Stimulated activated CD4-positive, alpha-beta T cell treated with anti-CD3 and anti-CD28 coated beads, TNF-alpha, amount 100 ng/mL, for 24 hours (primary cell): ENCODE data around the gene HACL1.
A peak's percentile ranks its signal among the peaks of the same experiment; 100 is the strongest.
"Not testable (repeated sequence)": the region's sequence is repeated elsewhere in the genome, so short reads cannot be mapped to it uniquely, and the experiment has no call there.

Source experiments
- DNase-seq, 3 experiments: peaks; one replicate each; pipeline ENCODE4 v3.0.0-alpha.2; 2020; ENCODE audit warnings: low read depth in 3 of 3

The HACL1 gene

GRCh38 chr3:15629860-15630597, 28.7 kb upstream of the HACL1 start:
- peak in 2 of 3 experiments; percentile 38 to 54 for DNase-seq

- DNase-seq = no peak
Measured at GRCh38 chr3:15628967-15629366, 27.6 kb upstream of the HACL1 start.

GRCh38 chr3:15623535-15624440, 22.4 kb upstream of the HACL1 start:
- DNase-seq = no peak

GRCh38 chr3:15619659-15620464, 18.5 kb upstream of the HACL1 start:
- DNase-seq = not testable (repeated sequence)

GRCh38 chr3:15616053-15616452, 14.7 kb upstream of the HACL1 start:
- DNase-seq = no peak

DNA sequence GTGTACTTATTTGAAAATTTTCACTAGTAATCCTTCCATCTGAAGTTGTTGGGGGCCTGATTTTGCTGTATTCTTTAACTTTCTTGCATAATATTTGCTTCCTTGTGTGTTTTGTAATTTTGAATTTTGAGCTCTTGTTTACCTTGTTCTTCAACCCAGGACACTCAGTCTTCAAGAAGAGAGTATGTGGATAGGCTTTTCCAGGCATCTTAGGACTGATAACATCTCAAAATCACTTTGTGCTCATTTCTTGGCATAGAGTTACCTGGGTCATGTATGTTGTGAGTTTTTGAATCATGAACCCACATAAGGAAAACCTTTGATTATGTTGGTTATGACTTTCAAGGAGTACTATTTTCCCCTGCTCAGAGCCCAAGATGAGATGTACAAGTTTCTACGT, 13.6 kb upstream of the HACL1 start:
- DNase-seq = no peak

DNA sequence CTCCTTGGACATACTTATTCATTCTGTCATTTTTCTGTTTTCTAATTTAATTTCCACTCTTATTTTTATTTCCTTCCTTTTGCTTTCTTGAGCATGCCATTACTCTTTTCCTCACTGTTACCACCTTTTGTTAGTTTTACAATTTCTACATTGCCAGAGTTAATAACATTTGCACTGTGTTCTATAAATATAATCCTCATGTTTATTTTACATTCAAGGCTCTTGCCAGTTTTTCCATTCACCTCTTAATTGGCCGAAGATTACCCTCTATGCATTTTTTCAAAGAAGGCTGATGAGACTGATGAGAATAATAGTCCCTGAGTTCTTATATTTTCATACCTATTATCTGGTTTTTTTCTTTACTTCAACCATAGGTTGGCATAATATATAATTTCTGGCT, 10.6 kb upstream of the HACL1 start:
- no peak for DNase-seq

GRCh38 chr3:15611018-15611417, 9.6 kb upstream of the HACL1 start:
- no peak for DNase-seq

- no peak for DNase-seq
Measured at GRCh38 chr3:15610082-15610759, 8.9 kb upstream of the HACL1 start.

- DNase-seq = no peak
Measured at GRCh38 chr3:15606434-15606891, 5.1 kb upstream of the HACL1 start.

DNA sequence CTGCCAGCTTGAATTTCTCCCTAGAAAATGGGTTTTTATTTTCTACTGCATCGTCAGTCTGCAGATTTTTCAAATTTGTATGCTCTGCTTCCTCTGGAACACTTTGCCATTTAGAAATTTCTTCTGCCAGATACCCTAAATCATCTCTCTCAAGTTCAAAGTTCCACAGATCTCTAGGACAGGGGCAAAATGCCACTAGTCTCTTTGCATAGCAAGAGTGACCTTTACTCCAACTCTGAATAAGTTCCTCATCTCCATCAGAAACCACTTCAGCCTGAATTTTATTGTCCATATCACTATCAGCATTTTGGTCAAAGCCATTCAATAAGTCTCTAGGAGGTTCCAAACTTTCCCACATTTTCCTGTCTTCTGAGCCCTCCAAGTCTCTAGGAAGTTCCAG, 3.2 kb upstream of the HACL1 start:
- not testable (repeated sequence) for DNase-seq

DNA sequence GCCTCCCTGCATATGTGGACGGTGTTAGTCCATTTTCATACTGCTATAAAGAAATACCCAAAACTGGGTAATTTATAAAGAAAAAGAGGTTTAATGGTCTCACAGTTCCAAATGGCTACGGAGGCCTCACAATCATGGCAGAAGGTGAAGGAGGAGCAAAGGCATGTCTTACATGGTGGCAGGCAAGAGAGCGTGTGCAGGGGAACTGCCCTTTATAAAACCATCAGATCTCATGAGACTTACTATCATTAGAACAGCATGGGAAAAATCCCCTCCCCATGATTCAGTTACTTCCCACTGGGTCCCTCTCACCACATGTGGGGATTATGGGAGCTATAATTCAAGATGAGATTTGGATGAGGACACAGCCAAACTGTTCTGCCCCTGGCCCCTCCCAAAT, 1.4 kb upstream of the HACL1 start:
- DNase-seq = not testable (repeated sequence)

DNA sequence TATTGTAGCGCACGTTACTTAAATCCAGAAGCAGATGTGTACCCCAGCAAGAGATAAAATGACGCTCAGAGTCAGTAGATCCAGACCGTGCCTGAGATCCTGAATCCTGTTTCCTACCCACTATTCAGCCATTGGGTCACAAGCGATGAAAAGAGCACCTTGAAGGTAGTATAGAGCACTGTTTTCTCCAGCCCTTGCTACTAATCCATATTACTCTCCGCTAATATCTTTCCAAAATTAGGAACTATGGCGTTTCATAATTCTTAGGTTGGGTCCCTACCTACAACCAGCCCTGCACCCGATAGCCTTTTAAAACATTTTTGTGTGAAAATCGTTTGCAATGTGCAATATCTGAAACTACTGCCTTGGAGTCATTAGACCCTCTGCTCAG, 772 bp upstream of the HACL1 start:
- no peak for DNase-seq

GRCh38 chr3:15601046-15601398, 347 bp downstream of the HACL1 start:
- no peak for DNase-seq

GRCh38 chr3:15595955-15596354, 5.4 kb downstream of the HACL1 start:
- no peak for DNase-seq

- DNase-seq = no peak
Measured at GRCh38 chr3:15592968-15593367, 8.4 kb downstream of the HACL1 start.

GRCh38 chr3:15591928-15592327, 9.4 kb downstream of the HACL1 start:
- DNase-seq = no peak

GRCh38 chr3:15591242-15591641, 10.1 kb downstream of the HACL1 start:
- no peak for DNase-seq

DNA sequence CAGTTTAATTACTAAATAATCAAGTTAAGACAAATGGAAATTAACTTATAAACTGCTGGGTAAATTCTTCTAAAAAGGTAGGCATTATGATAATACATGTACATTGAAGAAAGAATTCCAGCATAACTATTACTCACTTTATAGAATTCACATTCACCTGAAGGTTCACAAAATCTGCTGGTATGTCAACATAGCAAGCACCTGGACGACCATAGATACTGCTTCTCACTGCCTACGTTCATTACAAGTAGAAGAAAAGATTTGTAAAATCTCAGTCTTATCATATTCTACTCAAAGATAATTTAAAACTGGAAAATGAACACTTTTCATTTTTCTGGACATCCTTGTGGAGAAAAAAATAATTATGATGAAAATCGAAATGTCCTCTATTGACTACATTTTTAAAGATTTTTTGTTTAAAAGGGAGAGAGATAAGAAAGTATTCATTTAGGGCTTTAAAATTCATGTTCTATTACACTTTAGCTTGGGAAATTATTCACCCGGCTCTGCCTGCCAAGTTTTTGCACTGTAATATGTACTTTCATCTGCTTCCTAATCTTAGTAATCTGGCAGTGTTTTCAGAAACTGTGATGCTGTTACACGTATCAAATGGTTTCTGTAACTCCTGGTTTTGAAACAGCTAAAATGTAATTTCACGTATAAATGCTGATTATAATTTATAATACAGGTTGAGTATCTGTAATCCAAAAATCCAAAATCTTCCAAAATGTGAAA, 16.1 kb downstream of the HACL1 start:
- no peak for DNase-seq

DNA sequence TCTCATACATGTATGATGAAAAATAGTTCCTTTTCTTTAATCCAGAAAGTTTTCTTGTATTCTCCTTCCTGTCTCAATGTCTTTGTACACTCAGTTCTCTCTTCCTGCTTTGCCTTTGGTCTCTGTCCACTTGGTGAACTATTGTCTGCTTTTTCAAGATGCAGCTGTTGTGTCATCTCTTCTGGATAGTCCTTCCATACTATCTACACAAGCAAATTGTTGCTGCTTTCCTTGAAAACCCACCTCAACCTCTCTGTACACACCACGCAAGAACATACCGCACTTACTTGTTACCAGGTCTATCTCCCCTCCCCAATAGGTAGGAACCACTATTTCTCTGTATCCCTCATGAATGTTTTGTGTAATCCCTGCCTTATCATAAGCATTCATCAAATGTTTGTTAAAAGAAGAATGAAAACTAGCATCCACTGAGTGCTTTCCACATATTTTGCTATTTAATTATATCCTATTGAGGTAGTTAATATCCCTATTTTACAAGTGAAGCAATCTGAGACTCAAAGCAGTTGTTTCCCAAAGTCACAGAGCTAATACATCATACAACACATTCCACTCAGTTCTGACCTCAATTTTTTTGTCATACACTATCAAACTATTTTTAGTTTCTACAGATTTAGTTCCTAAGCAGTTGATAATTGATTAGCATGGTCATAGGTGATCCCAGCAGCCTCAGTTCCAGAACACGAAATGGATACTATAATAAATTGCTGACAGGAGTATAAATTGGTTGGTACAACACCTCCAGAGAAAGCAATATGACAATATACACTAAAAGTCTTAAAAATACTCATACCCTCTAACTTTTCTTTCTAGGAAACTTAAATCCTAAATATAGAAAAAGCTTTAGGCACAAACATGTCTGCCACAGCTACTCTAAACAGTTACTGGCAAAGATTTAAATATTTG, 19.6 kb downstream of the HACL1 start:
- DNase-seq = no peak
